Measurements from ENCODE around the gene OLR1. TPM values are rescaled to one million over a fixed set of nuclear protein-coding genes. Genes with fewer than 3 reads are reported as not detected.

The OLR1 gene
- total RNA-seq, 2 experiments from 2014 or later: not detected

DNA sequence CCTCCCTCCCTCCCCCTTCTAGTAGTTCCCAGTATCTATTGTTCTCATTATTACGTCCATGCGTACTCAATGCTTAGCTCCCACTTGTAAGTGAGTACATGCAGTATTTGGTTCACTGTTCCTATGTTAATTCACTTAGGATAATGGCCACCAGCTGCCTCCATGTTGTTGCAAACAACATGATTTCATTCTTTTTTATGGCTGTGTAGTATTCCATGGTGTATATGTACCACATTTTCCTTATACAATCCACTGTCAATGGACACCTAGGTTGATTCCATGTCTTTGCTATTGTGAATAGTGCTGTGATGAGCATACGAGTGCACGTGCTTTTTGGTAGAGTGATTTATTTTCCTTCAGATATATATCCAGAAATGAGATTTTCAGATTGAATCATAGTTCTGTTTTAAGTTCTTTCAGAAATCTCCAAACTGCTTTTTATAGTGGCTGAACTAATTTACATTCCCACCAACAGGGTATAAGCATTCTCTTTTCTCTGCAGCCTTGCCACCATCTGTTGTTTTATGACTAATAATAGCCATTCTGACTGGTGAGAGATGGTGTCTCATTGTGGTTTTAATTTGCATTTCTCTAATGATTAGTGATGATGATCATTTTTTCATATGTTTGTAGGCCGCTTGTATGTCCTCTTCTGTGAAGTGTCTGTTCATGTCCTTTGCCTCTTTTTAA lies 24.1 kb downstream of the OLR1 start:
- Mint-ChIP-seq H3K36me3 (no peaks in the 10 kb centered on the region), H3K27me3 (no peaks in the 10 kb centered on the region), H3K4me3 (no peak overlapping the region), H3K4me1 (peaks cover 4% of the 10 kb centered on the region), H3K27ac (no peak overlapping the region), H3K9me3 (peaks cover 2% of the 10 kb centered on the region)
- no peak for DNase-seq

DNA sequence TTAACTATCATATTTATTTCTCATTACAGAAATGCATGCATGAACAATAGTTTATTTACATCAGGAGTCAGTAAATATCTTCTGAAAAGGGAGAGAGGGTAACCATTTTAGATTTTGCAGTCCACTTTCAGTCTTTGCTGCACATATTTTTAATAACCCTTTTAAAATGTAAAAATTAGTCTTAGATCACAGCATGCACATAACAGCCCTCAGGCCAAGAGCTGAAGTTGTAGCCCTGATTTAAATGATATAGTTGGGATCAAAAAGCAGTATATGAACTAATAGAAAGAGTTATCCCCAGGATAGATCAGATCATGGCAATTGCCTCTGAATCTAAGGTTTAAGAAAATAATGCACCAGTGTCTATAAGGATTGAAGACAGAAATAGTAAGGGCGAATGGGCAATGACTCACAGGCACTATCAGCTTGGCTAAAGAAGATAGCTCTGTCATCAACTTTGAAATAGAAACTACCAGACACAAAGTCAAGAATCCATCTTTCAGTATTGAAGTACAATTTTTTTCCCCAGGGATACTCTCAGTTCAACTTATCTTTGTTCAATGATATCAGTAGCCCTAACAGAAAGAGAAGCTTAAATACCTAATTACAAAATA lies 28.8 kb downstream of the OLR1 start:
- Mint-ChIP-seq H3K4me3 (no peak overlapping the region), H3K4me1 (peaks cover 5% of the 10 kb centered on the region), H3K27me3 (peaks cover 4% of the 10 kb centered on the region), H3K36me3 (no peaks in the 10 kb centered on the region), H3K27ac (no peak overlapping the region), H3K9me3 (peaks cover under 1% of the 10 kb centered on the region)
- no peak for DNase-seq

DNA sequence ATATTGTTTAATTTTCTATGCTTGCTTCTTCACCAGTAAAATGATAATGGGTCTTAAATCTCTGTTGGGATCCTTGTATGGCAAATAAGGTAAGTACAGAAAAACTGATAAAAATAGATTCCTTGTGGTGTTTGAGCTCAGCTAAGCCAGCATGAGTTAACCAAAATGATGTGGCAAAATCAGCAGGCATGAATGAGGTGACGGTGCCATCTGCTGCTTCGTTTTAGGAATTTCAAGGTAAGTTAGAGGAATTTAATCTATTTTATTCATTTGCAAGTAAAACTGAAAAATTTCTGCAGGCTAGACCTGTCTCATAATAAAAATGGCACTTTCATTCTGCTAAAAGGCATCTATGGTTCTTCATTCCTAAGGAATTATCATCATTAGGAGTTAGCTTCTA lies 31.9 kb downstream of the OLR1 start:
- peak; percentile 22 for DNase-seq
- H3K27ac Mint-ChIP-seq: no peak overlapping the region
- peaks cover 7% of the 10 kb centered on the region for H3K27me3 Mint-ChIP-seq
- H3K9me3 Mint-ChIP-seq: no peaks in the 10 kb centered on the region
- no peak overlapping the region for H3K4me3 Mint-ChIP-seq
- no peaks in the 10 kb centered on the region for H3K36me3 Mint-ChIP-seq
- H3K4me1 Mint-ChIP-seq: peaks cover 2% of the 10 kb centered on the region

DNA sequence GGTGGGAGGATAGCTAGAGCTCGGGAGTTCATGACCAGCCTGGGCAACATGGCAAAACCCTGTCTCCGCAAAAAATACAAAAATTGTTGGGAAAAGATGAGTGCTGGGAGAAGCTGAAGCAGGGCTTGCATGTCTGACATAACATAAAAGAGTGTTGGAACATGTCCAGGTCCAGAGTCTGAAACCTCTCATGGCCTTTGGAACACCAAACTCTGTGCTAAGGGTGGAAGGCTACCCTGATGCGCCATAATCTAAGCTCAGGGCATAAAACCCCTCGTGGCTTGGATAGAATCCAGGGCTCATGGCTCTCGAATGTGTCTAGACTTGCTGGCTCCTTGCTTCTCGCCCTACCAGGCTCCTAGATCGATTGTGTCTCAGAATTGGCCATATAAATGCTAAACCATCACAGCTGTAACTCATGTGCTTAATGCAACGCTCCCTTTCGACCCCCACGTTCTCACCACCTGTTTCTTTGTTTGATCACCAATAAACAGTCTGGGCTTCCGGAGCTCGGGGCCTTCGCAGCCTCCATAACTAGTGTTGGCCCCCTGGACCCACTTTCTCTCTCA lies 35.2 kb downstream of the OLR1 start:
- DNase-seq: no peak
- Mint-ChIP-seq H3K4me1 (peaks cover 2% of the 10 kb centered on the region), H3K4me3 (no peak overlapping the region), H3K36me3 (no peaks in the 10 kb centered on the region), H3K27me3 (peaks cover 10% of the 10 kb centered on the region), H3K9me3 (no peaks in the 10 kb centered on the region), H3K27ac (no peak overlapping the region)

DNA sequence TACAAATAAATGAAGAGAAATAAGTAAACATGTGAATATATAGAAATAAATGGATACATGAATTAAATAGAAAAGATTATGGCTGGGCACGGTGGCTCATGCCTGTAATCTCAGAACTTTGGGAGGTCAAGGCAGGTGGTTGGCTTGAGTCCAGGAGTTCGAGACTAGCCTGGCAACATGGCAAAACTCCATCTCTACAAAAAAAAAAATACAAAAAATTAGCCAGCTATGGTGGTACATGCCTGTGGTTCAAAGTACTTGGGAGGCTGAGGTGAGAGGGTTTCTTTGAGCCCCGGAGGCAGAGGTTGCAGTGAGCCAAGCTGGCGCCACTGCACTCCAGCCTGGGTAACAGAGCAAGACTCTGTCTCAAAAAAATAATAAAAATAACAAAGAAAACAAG lies 36.8 kb downstream of the OLR1 start:
- Mint-ChIP-seq H3K4me1 (peaks cover 11% of the 10 kb centered on the region), H3K4me3 (no peak overlapping the region), H3K36me3 (no peaks in the 10 kb centered on the region), H3K27ac (no peak overlapping the region), H3K27me3 (peaks cover 18% of the 10 kb centered on the region), H3K9me3 (no peaks in the 10 kb centered on the region)
- DNase-seq: no peak

DNA sequence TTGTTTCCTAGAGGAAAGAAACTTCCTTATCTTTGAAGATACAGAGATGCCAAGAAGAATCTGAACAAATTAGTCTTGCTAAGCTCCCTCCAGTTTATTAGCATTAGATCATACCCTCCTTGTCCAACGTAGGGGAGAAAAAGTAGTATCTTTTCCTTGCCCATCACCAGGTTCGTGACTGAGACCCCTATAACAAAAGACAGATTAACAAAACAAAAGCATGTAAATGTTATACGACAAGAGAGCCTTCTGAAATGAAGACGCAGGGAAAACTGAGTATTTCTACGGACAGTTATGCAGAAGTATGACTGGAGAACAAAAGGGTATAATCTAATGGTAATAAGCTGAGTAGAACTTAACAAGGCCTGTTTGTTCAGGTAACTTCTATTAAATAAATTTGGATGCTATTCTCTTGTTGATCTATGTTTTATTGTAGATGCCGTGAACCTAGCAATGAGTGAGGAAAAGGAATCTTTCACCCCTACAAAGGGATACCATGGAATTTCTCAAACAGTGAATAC lies 39.0 kb downstream of the OLR1 start:
- no peak overlapping the region for H3K4me3 Mint-ChIP-seq
- H3K9me3 Mint-ChIP-seq: no peaks in the 10 kb centered on the region
- H3K27ac Mint-ChIP-seq: no peak overlapping the region
- no peak for DNase-seq
- no peaks in the 10 kb centered on the region for H3K36me3 Mint-ChIP-seq
- H3K4me1 Mint-ChIP-seq: peaks cover 17% of the 10 kb centered on the region
- H3K27me3 Mint-ChIP-seq: peaks cover 20% of the 10 kb centered on the region

DNA sequence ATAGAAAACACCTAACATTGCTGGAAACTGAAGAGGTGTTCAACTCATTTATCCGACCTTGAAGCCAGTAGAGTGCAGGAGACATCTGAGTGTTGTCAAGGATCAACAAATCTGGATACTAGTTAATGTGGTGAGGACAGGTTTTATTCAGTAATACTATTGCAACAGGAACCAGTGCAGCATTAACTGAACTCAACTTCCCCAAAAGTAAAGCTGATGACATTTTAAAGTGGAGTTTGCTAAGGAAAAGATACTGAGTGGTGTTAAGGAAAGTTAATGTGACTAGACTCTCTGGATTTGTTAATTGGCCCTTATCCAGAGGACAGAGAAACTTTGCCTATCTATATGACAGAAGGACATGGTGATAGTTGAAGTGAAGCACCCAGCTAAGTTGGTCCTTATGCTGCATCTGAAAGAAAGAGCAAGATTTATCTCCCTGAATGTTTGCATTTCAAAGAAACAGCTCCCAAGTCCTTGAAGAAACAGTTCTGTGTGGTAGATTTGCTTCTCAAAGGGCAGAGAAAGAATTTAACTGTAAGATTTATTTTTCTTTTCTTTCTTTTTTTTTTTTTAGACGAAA lies 40.7 kb downstream of the OLR1 start:
- H3K36me3 Mint-ChIP-seq: no peaks in the 10 kb centered on the region
- H3K27me3 Mint-ChIP-seq: peaks cover 24% of the 10 kb centered on the region
- no peaks in the 10 kb centered on the region for H3K9me3 Mint-ChIP-seq
- H3K4me3 Mint-ChIP-seq: no peak overlapping the region
- no peak for DNase-seq
- peaks cover 17% of the 10 kb centered on the region for H3K4me1 Mint-ChIP-seq
- H3K27ac Mint-ChIP-seq: no peak overlapping the region

DNA sequence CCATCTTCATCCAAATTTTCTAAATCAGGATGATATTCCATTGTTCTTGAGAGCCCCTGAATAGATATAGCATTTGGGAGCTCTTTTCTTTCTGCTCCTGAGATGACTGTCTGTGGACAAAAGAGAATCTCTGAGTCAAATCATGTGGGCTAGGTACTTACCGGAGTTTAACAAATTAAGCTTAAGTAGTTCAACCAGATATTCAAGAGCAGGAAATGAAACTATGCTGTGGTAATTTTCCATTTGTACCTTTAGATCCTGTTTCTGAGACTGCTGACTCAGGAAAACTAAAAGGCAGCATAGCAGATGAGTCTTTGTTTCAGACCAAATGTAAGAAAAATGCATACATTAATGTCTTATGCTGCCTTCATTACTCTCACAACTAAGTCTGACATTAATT lies 41.9 kb downstream of the OLR1 start, which contains the start of gene CLEC7A:
TSS of gene CLEC7A (minus strand) at position 158 of the 400 bp plus-strand sequence. CDS start at position 41, 117 bp downstream.
- no peak for DNase-seq
- no peak within 1 kb of the TSS for H3K4me3 Mint-ChIP-seq

DNA sequence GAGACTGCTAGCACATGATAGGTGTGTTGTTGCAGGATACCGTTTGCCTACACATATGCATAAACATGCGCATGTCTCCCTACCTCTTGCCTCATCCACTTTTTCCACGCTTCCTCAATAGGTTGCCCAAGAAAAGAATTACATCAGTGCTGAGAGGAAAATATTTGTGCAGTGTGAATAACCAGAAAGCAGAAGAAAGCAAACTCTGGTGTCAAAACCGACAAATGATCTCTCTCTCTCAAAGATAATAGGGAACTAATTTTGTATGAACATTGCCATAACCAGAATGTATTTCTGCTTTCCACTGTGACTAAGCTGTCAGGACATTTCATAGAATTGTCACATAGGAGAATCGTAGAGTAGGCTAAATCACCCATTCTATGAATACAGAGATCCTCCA lies 43.2 kb downstream of the OLR1 start:
- peaks cover 17% of the 10 kb centered on the region for H3K4me1 Mint-ChIP-seq
- DNase-seq: no peak
- H3K27me3 Mint-ChIP-seq: peaks cover 27% of the 10 kb centered on the region
- no peaks in the 10 kb centered on the region for H3K9me3 Mint-ChIP-seq
- H3K4me3 Mint-ChIP-seq: no peak overlapping the region
- no peak overlapping the region for H3K27ac Mint-ChIP-seq
- no peaks in the 10 kb centered on the region for H3K36me3 Mint-ChIP-seq

More for the DNA sequence above, 41.9 kb downstream of the OLR1 start, which contains the start of gene CLEC7A:
- Mint-ChIP-seq H3K27me3 (peaks cover 27% of the 10 kb centered on the region), H3K27ac (no peak within 1 kb of the TSS), H3K36me3 (no peaks in the 10 kb centered on the region), H3K9me3 (no peaks in the 10 kb centered on the region), H3K4me1 (peaks cover 17% of the 10 kb centered on the region)

DNA sequence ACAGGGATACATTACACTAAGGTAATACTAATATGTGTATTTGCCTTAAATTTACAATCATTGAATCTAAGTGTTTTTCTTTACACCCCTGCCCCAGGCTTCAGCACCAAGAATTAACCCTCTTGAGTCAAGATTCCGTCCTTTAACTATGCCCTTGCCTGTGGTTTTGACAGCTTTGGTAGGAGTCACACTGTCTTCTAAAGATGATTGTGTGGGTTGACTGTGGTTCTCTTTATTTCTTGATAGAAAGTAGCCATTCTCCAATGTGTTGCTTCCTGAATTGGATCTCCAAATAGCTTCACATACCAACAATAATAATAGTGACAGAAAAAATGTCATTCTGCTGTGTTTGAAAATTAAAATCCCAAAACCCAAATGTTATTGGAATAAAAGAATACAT lies 45.5 kb downstream of the OLR1 start:
- peaks cover 23% of the 10 kb centered on the region for H3K27me3 Mint-ChIP-seq
- H3K9me3 Mint-ChIP-seq: no peaks in the 10 kb centered on the region
- no peak overlapping the region for H3K27ac Mint-ChIP-seq
- no peaks in the 10 kb centered on the region for H3K36me3 Mint-ChIP-seq
- H3K4me3 Mint-ChIP-seq: no peak overlapping the region
- H3K4me1 Mint-ChIP-seq: peaks cover 17% of the 10 kb centered on the region
- DNase-seq: no peak

DNA sequence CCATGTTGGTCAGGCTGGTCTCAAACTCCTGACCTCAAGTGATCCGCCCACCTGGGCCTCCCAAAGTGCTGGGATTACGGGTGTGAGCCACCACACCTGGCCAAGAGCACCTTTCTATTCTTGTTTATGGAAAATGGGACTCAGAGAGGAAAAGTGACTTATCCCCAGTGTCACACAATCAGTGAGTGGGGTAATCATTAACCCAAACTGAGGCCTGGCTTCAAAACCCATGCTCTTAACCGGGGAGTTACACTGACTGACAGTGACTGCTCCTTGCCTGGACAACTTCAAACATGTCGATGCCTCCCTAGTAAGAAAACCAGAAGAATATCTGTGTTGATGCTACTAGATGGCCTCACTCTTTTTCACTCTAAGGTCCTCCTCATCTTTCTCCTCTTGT lies 49.2 kb downstream of the OLR1 start:
- Mint-ChIP-seq H3K27me3 (peaks cover 9% of the 10 kb centered on the region), H3K4me3 (no peak overlapping the region), H3K9me3 (no peaks in the 10 kb centered on the region)

DNA sequence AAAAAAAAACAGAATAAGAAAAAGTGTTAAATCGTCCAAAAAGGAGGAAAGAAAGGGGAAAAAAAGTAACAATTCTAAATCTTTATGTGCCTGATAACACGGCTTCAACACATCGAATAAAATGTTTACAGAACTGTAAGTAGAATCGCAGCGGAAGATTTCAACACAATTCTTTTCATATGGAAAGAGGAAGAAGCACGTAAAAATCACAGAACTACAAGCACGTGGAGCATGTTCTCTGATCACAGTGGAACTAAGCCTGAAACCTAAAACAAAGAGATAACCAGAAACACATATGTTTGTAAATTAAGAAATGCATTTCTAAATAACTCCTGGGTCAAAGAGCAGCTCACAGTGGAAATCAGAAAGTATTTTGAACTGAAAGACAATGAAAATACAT lies 50.7 kb downstream of the OLR1 start:
- peaks cover 4% of the 10 kb centered on the region for H3K27me3 Mint-ChIP-seq
- no peak overlapping the region for H3K4me3 Mint-ChIP-seq
- no peaks in the 10 kb centered on the region for H3K9me3 Mint-ChIP-seq
- no peaks in the 10 kb centered on the region for H3K4me1 Mint-ChIP-seq
- no peak overlapping the region for H3K27ac Mint-ChIP-seq
- no peaks in the 10 kb centered on the region for H3K36me3 Mint-ChIP-seq
- DNase-seq: no peak

More for the DNA sequence above, 49.2 kb downstream of the OLR1 start:
- DNase-seq: no peak
- no peak overlapping the region for H3K27ac Mint-ChIP-seq
- H3K4me1 Mint-ChIP-seq: no peaks in the 10 kb centered on the region
- no peaks in the 10 kb centered on the region for H3K36me3 Mint-ChIP-seq

DNA sequence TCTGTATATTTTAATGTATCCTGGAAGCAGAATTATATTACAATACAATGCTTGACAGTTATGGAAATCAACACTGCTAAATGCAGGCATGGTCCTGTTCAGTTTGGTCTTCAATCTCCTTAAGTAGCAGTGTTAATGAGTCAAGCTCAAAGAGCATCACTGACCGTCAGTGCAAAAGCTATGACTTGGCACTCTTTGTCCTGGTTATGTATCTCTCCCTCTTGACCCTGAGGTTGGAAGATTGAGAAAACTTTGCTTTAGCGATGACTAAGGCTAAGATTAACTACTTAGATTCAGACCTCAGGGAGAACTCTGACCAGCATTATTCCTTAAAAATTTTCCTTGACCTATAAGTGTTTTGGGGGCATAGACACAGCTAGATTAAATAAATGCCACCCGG lies 52.9 kb downstream of the OLR1 start:
- Mint-ChIP-seq H3K9me3 (no peaks in the 10 kb centered on the region), H3K4me3 (no peak overlapping the region), H3K27me3 (no peaks in the 10 kb centered on the region), H3K27ac (no peak overlapping the region), H3K36me3 (no peaks in the 10 kb centered on the region), H3K4me1 (no peaks in the 10 kb centered on the region)
- no peak for DNase-seq

DNA sequence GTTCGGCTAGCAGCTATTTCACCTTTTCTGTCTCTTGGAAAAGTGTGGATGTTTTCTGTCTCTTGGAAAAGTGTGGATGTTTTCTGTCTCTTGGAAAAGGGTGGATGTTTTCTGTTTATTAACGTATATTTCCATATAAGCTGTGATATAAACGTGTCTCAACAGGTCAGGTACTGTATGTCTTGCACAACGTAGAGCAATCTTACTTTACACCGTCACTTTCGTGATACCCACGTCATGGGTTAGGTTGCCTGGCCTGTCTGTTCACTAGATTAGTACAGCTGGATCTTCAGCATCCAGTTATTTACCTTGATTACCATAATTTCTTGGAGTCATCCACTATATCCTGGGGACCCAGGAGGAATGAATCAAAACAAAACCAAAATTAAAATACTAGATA lies 56.0 kb downstream of the OLR1 start:
- Mint-ChIP-seq H3K9me3 (peaks cover 2% of the 10 kb centered on the region), H3K27me3 (no peaks in the 10 kb centered on the region), H3K27ac (no peak overlapping the region), H3K4me1 (no peaks in the 10 kb centered on the region), H3K36me3 (no peaks in the 10 kb centered on the region), H3K4me3 (no peak overlapping the region)
- DNase-seq: no peak

DNA sequence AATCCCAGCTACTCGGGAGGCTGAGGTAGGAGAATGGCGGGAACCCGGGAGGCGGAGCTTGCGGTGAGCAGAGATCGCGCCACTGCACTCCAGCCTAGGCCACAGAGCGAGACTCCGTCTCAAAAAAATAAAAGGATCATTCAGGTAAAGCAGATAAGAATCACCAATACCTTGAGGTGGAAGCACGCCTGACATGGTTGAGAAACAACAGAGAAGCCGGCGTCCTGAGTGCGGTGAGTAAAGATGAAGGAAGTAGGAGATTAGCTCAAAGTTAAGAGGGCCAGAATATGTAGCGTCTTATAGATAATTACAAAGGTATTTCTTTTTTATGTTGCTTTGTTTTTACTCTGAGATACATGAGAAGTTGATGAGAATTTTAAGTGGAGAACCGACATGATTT lies 56.6 kb downstream of the OLR1 start:
- H3K36me3 Mint-ChIP-seq: no peaks in the 10 kb centered on the region
- H3K4me1 Mint-ChIP-seq: no peaks in the 10 kb centered on the region
- no peak for DNase-seq
- H3K4me3 Mint-ChIP-seq: no peak overlapping the region
- H3K27me3 Mint-ChIP-seq: no peaks in the 10 kb centered on the region
- H3K9me3 Mint-ChIP-seq: peaks cover 2% of the 10 kb centered on the region
- H3K27ac Mint-ChIP-seq: no peak overlapping the region

All from activated naive CD8-positive, alpha-beta T cell treated with anti-CD3 and anti-CD28 coated beads for 36 hours (primary cell).